ENCODE results near the gene MYLK.

DNA sequence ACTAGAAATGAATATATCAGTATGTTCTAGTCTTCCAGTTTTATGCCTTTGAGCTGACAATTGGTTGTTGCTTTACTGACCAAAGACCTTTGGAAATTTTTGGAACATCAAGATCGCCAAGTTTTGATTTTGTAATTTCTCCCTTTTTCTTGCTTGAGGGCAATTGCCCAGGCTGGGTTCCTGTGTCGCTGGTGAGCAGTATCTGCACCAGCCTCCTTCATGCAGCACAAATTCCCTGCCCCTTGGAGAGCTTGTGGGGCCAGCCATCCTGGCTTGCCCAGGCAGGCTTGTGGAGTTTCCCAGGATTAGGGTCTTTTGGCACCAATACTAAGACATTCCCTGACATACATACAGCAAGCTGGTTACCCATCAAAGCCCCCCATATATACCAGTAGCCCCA, 261.4 kb downstream of the MYLK start:
- TF ChIP-seq, protein P1, sequence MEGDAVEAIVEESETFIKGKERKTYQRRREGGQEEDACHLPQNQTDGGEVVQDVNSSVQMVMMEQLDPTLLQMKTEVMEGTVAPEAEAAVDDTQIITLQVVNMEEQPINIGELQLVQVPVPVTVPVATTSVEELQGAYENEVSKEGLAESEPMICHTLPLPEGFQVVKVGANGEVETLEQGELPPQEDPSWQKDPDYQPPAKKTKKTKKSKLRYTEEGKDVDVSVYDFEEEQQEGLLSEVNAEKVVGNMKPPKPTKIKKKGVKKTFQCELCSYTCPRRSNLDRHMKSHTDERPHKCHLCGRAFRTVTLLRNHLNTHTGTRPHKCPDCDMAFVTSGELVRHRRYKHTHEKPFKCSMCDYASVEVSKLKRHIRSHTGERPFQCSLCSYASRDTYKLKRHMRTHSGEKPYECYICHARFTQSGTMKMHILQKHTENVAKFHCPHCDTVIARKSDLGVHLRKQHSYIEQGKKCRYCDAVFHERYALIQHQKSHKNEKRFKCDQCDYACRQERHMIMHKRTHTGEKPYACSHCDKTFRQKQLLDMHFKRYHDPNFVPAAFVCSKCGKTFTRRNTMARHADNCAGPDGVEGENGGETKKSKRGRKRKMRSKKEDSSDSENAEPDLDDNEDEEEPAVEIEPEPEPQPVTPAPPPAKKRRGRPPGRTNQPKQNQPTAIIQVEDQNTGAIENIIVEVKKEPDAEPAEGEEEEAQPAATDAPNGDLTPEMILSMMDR (IDR thresholded peaks at IDR 0.05 in 2 of 3, conservative IDR thresholded peaks at IDR 0.05 in 1 of 3; ENCODE audit: insufficient read depth in 2 of 3, low read depth in 1 of 3, low read length in 3 of 3): no peak
- no peak for TF ChIP-seq MEIS2 (IDR thresholded peaks at IDR 0.05; ENCODE audit: partially characterized antibody)
- TF ChIP-seq TBL1XR1 (IDR thresholded peaks at IDR 0.05; ENCODE audit: low read length in 2 of 2): no peak
- TF ChIP-seq POLR2A (conservative IDR thresholded peaks at IDR 0.05): no peak
- no peak for TF ChIP-seq SMC3 (conservative IDR thresholded peaks at IDR 0.05; ENCODE audit: insufficient read depth, low read depth, low read length)
- no peak for TF ChIP-seq SRSF3 (IDR thresholded peaks at IDR 0.05; ENCODE audit: insufficient read depth, low read length)
- TF ChIP-seq, protein P2, sequence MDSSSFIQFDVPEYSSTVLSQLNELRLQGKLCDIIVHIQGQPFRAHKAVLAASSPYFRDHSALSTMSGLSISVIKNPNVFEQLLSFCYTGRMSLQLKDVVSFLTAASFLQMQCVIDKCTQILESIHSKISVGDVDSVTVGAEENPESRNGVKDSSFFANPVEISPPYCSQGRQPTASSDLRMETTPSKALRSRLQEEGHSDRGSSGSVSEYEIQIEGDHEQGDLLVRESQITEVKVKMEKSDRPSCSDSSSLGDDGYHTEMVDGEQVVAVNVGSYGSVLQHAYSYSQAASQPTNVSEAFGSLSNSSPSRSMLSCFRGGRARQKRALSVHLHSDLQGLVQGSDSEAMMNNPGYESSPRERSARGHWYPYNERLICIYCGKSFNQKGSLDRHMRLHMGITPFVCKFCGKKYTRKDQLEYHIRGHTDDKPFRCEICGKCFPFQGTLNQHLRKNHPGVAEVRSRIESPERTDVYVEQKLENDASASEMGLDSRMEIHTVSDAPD (CRISPR knock-in tag; IDR thresholded peaks at IDR 0.05): no peak

Measured in K562 (cell line).